ENCODE results near the gene WDR27.

The WDR27 gene

GRCh38 chr6:169558774-169559441 is 142.9 kb downstream of the WDR27 start:
- no peak for DNase-seq

DNA sequence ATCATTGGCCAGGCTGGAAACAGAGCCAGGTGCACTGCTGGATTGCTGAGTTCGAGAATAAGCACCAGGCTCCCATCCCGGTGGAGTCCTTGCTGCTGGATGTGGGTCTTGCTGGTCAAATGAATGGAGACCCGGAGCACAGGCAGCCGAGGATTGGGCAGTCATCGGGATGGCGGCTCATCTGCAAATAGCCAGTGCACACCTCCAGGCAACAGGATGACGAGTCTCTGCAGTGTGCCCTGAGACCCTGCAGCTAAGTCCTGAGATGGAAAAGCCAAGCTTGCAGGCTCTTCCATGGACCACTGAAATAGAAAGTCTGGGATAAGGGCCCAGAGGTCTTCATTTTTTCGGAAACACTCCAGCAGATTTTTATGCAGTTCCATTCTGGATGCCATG is 143.5 kb downstream of the WDR27 start:
- DNase-seq: no peak

GRCh38 chr6:169557887-169558286 is 143.9 kb downstream of the WDR27 start:
- no peak for DNase-seq

- DNase-seq: peak in 1 of 2 donors; percentile 13
Measured at GRCh38 chr6:169556758-169557548, 144.9 kb downstream of the WDR27 start.

DNA sequence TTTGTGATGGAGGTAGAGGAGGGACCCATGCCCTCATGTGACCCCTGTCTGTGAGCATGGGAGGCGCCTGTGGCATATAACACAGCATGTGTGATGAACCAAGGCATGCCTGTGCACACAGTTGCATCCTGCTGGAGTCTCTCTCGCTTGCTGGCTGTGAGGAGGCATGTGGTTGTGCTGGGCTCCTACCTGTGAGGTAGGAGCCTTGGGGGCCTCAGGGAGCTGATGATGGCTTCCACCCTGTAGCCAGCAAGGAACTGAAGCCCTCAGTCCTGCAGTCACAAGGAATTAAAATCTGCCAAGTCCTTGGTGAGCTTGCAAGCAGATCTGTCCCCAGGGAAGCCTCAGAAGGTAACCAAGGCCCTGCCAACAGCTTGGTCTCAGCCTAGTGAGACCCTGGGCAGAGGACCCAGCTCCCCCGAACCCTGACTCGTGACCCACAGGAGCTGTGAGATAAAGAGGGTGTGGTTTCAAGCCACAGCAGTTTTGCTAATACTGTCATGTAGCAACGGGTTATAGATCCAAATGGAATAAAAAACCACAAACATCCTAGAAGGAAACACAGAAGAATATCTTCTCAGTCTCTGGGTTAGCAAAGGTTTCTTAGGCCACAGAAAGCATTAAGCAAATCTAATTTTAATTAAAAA is 145.7 kb downstream of the WDR27 start:
- DNase-seq: no peak

DNA sequence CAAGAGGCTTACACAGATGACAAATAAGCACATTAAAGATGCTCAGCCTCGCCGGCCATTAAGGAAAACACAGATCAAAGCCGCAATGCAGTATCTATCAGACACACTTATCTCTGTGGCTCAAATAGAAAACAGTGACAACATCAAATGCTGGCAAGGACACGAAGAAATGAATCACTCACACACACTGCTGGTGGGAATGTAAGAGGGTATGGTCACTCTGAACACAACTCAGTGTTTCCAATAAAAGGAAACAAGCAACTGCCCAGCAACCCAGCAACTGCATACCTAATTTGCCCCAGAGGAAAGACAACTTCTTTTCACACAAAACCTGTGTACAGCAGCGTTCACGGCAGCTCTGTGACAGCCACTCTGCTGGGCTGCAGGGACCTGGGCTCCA is 155.8 kb downstream of the WDR27 start:
- no peak for DNase-seq

DNA sequence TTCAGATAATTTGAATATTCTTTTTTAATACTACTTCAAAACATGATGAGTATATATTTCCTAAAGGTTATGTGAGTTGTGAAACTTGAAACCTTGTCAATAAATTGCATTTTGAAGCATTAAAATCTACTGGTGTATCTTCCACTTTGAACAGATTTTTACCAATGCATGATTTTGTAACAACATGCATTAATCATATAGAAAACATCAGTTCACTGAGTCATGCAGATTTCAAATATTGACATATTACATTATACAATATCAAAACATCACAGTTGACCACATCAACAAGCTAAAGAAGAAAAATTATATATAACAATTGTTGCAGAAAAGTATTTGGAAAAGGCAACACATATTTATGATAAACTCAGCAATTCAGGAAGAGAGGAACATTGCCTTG is 158.1 kb downstream of the WDR27 start:
- DNase-seq: no peak

DNA sequence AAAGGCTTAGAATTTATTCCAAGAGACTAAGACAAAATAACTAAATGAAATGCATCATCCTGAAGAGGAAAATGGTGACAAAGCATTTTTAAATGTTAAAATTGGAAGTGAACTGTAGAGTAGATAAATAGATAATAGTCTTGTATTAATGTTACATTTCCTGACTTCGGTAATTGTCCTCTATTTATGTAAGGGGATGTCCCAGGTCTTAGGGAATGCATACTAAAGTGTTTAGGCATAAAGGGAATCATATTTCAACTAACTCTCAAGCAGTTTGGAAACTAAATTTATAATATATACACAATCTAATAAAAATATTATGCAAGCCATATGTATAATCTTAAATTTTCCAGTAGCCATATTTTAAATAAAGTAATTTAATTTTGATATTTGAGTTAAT is 159.3 kb downstream of the WDR27 start:
- DNase-seq: no peak

- no peak for DNase-seq
Measured at GRCh38 chr6:169539176-169539897, 162.5 kb downstream of the WDR27 start.

DNA sequence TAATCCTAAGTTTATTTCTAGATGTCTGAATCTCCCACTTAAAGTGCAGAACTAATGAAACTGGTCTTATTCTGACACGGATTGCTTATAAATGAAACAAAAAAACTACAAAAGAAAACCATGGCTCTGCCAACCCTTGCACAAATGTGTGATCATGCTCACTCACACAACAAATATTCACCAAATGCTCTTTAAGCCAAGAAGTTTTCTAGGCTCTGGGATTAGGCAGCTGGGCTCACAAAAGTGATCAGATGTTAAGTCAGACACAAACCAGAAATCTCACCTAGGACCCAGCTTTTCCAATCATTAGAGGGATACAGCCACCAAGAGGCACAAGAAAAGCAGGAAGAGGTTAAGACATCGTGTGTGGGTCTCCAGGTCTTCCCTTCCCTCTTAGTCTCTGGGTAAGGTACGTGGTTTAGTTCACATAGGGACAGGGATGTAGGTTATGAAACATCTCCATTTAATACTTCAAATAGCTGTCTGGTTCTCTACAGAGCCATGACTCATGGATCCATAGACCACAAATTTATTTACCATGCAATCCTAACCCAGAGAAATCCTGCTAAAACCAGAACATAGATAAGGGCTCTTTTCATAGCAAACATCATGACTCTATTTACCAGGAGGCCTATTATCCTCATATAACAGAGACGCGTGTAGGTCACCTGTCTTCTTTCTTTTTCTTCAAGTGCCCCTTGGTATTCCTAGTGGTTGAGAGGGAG is 165.2 kb downstream of the WDR27 start:
- DNase-seq: no peak

DNA sequence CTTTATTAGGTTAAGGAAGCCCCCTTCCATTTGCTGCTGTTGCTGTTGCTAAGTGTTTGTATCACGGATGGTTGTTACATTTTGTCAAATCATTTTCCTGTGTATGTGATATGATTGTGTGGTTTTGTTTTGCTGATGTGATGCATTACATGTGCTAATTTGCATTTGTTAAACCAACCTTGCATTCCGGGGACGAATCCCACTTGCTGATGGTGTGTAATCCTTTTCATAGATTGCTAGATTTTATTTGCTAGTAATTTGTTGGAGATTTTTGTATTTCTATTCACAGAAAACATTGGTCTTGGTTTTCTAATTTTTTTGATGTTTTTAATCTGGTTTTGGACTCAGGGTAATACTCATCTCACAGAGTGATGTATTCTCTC is 167.8 kb downstream of the WDR27 start:
- DNase-seq: no peak

- no peak for DNase-seq
Measured at GRCh38 chr6:169533301-169534038, 168.4 kb downstream of the WDR27 start.

- no peak for DNase-seq
Measured at GRCh38 chr6:169530752-169531123, 171.1 kb downstream of the WDR27 start.

DNA sequence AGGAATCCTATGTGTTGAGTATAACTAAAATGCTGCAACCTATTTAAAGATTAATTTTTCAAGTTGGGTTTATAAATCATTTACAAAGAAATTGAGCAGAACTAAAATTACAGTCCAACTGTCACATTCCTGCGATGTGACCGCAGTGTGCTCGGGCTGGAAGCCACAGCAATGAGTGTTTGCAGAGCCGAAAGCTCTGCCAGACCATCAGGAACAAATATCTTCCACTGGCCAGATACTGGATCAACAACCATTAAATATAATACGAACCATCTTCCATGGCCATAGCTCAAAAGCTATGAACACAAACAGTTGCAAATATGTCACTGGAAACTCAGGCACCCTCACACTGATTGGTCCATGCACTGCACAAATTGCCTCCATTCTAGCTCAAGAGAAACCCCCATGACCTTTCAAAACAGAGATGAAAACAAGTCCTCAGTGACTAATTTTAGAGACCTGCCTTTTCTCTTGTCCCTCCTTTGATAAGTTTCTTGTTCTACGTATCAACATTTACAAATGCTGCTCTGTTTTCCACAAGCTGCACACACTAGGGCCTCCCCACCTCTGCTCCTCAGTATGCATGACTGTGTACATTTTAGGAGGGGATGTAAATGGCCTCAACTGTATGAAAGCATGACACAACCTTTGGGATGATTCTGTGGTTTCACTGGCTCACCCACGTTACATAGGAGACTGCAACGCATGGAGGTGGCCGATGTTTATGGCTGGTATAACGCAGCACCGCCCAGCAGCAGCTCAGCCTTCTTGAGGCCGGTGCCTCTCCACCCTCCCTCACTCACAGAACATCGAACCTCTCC is 171.7 kb downstream of the WDR27 start:
- no peak for DNase-seq

- DNase-seq: no peak
Measured at GRCh38 chr6:169528755-169529154, 173.1 kb downstream of the WDR27 start.

DNA sequence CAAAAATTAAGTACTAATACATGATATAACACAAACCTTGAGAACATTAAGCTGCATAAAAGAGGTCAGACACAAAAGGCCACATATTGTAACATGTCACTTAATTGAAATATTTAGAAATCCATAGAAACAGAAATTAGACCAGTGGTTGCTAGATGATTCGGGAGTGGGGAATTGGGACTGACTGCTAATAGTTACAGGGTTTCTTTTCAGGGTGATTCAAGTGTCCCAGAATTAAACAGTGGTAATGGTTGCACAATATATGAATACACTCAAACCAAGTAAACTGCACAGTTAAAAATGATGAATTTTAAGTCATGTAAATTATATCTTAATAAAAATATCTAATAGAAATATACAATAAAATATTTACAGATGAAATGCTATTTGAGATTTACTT is 174.5 kb downstream of the WDR27 start:
- no peak for DNase-seq

- DNase-seq: no peak
Measured at GRCh38 chr6:169521825-169522224, 180.0 kb downstream of the WDR27 start.

- DNase-seq: no peak
Measured at GRCh38 chr6:169520104-169520503, 181.7 kb downstream of the WDR27 start.

GRCh38 chr6:169518451-169518850 is 183.4 kb downstream of the WDR27 start:
- DNase-seq: no peak

- DNase-seq: no peak
Measured at GRCh38 chr6:169513478-169514193, 188.2 kb downstream of the WDR27 start.
